SK-N-SH treated with all-trans-retinoic acid at 6 μM for 48 hours (cell line): ENCODE results near the gene CCSER1.

ENCODE experiments used
- ATAC-seq: fragments of 200-7000 bp; cut with Tn5 transposase; 3 replicates; pipeline ENCODE4 v1.9.1; 2020; ENCODE audit warnings: mild to moderate bottlenecking, moderate library complexity
- ARNTL ChIP-seq: fragments of 450-650 bp; formaldehyde crosslinking; IDR thresholded peaks from 2 replicates; pipeline ENCODE4 v1.5.0; 2020; ENCODE audit warnings: low read depth, mild to moderate bottlenecking, moderate library complexity, borderline replicate concordance
- BACH2 ChIP-seq: fragments of 250-450 bp; sonication (Bioruptor Pico); IDR thresholded peaks from 2 replicates; pipeline ENCODE4 v1.9.0; 2021; ENCODE audit warnings: mild to moderate bottlenecking, borderline replicate concordance
- CREB5 ChIP-seq: fragments of 250-450 bp; sonication (Bioruptor Pico); IDR thresholded peaks from 2 replicates; pipeline ENCODE4 v1.5.1; 2020; ENCODE audit warnings: low read depth, mild to moderate bottlenecking, moderate library complexity
- CSDC2 ChIP-seq: fragments of 250-450 bp; sonication (Bioruptor Pico); IDR thresholded peaks from 2 replicates; pipeline ENCODE4 v1.5.0; 2020; ENCODE audit warnings: mild to moderate bottlenecking, moderate library complexity
- CSRNP3 ChIP-seq: fragments of 250-450 bp; sonication (Bioruptor Pico); IDR thresholded peaks from 2 replicates; pipeline ENCODE4 v1.5.1; 2021; ENCODE audit warnings: mild to moderate bottlenecking, moderate library complexity
- ESRRG ChIP-seq: fragments of 250-450 bp; sonication (Bioruptor Pico); IDR thresholded peaks from 2 replicates; pipeline ENCODE4 v1.6.1; 2021; ENCODE audit warnings: mild to moderate bottlenecking
- GLIS3 ChIP-seq: fragments of 250-450 bp; sonication (Bioruptor Pico); IDR thresholded peaks from 2 replicates; pipeline ENCODE4 v1.5.0; 2020; ENCODE audit warnings: mild to moderate bottlenecking, moderate library complexity
- ISL1 ChIP-seq: fragments of 250-450 bp; sonication (Bioruptor Pico); IDR thresholded peaks from 2 replicates; pipeline ENCODE4 v2.1.2; 2022; ENCODE audit warnings: mild to moderate bottlenecking, moderate library complexity
- PATZ1 ChIP-seq: fragments of 250-450 bp; sonication (Bioruptor Pico); IDR thresholded peaks from 2 replicates; pipeline ENCODE4 v1.8.0; 2020; ENCODE audit warnings: mild to moderate bottlenecking, moderate library complexity, borderline replicate concordance
- POU6F1 ChIP-seq: fragments of 250-450 bp; sonication (Bioruptor Pico); IDR thresholded peaks from 2 replicates; pipeline ENCODE4 v1.8.0; 2021; ENCODE audit warnings: low read depth, mild to moderate bottlenecking, moderate library complexity, borderline replicate concordance
- PPARA ChIP-seq: fragments of 250-450 bp; sonication (Bioruptor Pico); IDR thresholded peaks from 2 replicates; pipeline ENCODE4 v1.5.0; 2020; ENCODE audit warnings: mild to moderate bottlenecking, borderline replicate concordance
- RARB ChIP-seq: fragments of 250-450 bp; sonication (Bioruptor Pico); IDR thresholded peaks from 2 replicates; pipeline ENCODE4 v1.8.0; 2021; ENCODE audit warnings: mild to moderate bottlenecking, moderate library complexity
- SNAI2 ChIP-seq: fragments of 250-450 bp; sonication (Bioruptor Pico); IDR thresholded peaks from 2 replicates; pipeline ENCODE4 v1.5.0; 2020; ENCODE audit warnings: mild to moderate bottlenecking, moderate library complexity
- TCF4 ChIP-seq: fragments of 250-450 bp; sonication (Bioruptor Pico); IDR thresholded peaks from 2 replicates; pipeline ENCODE4 v1.8.0; 2021; ENCODE audit warnings: mild to moderate bottlenecking, moderate library complexity, borderline replicate concordance
- TOX ChIP-seq: fragments of 250-450 bp; sonication (Bioruptor Pico); IDR thresholded peaks from 2 replicates; pipeline ENCODE4 v1.8.0; 2021; ENCODE audit warnings: mild to moderate bottlenecking, moderate library complexity, borderline replicate concordance
- TSHZ2 ChIP-seq: fragments of 250-450 bp; sonication (Bioruptor Pico); IDR thresholded peaks from 2 replicates; pipeline ENCODE4 v1.5.0; 2020; ENCODE audit warnings: mild to moderate bottlenecking, moderate library complexity
- ZFP3 ChIP-seq: fragments of 250-450 bp; sonication (Bioruptor Pico); IDR thresholded peaks from 2 replicates; pipeline ENCODE4 v1.5.0; 2020; ENCODE audit warnings: mild to moderate bottlenecking, moderate library complexity
- ZFP30 ChIP-seq: fragments of 450-650 bp; formaldehyde crosslinking; IDR thresholded peaks from 2 replicates; pipeline ENCODE4 v1.5.0; 2022; ENCODE audit warnings: mild to moderate bottlenecking, moderate library complexity
- ZNF70 ChIP-seq: fragments of 450-650 bp; formaldehyde crosslinking; IDR thresholded peaks from 2 replicates; pipeline ENCODE4 v1.5.0; 2020; ENCODE audit warnings: mild to moderate bottlenecking, moderate library complexity
- ZNF8 ChIP-seq: fragments of 450-650 bp; formaldehyde crosslinking; IDR thresholded peaks from 2 replicates; pipeline ENCODE4 v1.5.0; 2020; ENCODE audit warnings: mild to moderate bottlenecking, moderate library complexity

Gene CCSER1

GRCh38 chr4:91601401-91601800, 1474.2 kb downstream of the CCSER1 start:
- no peak for TF ChIP-seq POU6F1 (CRISPR knock-in tag)
- TF ChIP-seq CREB5 (CRISPR knock-in tag) = no peak
- TF ChIP-seq CSRNP3 (CRISPR knock-in tag) = no peak
- no peak for TF ChIP-seq GLIS3 (CRISPR knock-in tag)
- TF ChIP-seq CSDC2 (CRISPR knock-in tag) = no peak
- no peak for TF ChIP-seq ZFP3
- TF ChIP-seq ARNTL (CRISPR knock-in tag) = no peak
- TF ChIP-seq BACH2 = no peak
- no peak for TF ChIP-seq SNAI2 (CRISPR knock-in tag)
- TF ChIP-seq TSHZ2 (CRISPR knock-in tag) = no peak
- TF ChIP-seq ZNF8 = no peak
- no peak for TF ChIP-seq RARB
- no peak for TF ChIP-seq ZFP30
- no peak for TF ChIP-seq ISL1 (CRISPR knock-in tag)
- TF ChIP-seq TCF4 = no peak
- no peak for TF ChIP-seq PPARA (CRISPR knock-in tag)
- no peak for ATAC-seq

GRCh38 chr4:91611782-91612181, 1484.6 kb downstream of the CCSER1 start:
- no peak for ATAC-seq
- TF ChIP-seq PATZ1 (CRISPR knock-in tag) = no peak
- no peak for TF ChIP-seq ZFP30
- no peak for TF ChIP-seq TSHZ2 (CRISPR knock-in tag)
- no peak for TF ChIP-seq ISL1 (CRISPR knock-in tag)
- TF ChIP-seq ESRRG (CRISPR knock-in tag) = no peak
- no peak for TF ChIP-seq ZFP3
- no peak for TF ChIP-seq CSDC2 (CRISPR knock-in tag)
- no peak for TF ChIP-seq SNAI2 (CRISPR knock-in tag)
- TF ChIP-seq TOX (CRISPR knock-in tag) = no peak
- no peak for TF ChIP-seq PPARA (CRISPR knock-in tag)
- TF ChIP-seq TCF4 = no peak
- no peak for TF ChIP-seq ZNF70 (CRISPR knock-in tag)
- no peak for TF ChIP-seq GLIS3 (CRISPR knock-in tag)
- TF ChIP-seq CSRNP3 (CRISPR knock-in tag) = no peak
- no peak for TF ChIP-seq RARB
